Hepatocyte (in vitro differentiated cells): Measurements from ENCODE around the gene ANKS4B. TPM values are rescaled to one million over a fixed set of nuclear protein-coding genes. Genes with fewer than 3 reads are reported as not detected.

Experiments used
- DNase-seq: peaks from one replicate; pipeline ENCODE4 v3.0.0-alpha.2; 2016; ENCODE audit warnings: low spot score
- H2AFZ ChIP-seq: fragments of 200-600 bp; sonication (generic); 2 replicates; pipeline ENCODE4 v1.6.0; 2016; ENCODE audit warnings: antibody characterized with exemption, mild to moderate bottlenecking
- H3K27ac ChIP-seq: fragments of 200-600 bp; sonication (generic); 2 replicates; pipeline ENCODE4 v1.5.1; 2016; ENCODE audit warnings: mild to moderate bottlenecking
- H3K27me3 ChIP-seq: fragments of 200-600 bp; sonication (generic); 2 replicates; pipeline ENCODE4 v1.6.1; 2016
- H3K36me3 ChIP-seq: fragments of 200-600 bp; sonication (generic); replicated peaks from 2 replicates; pipeline ENCODE4 v1.5.1; 2016; ENCODE audit warnings: low read depth; ENCODE audit not compliant: insufficient read depth
- H3K4me1 ChIP-seq: fragments of 200-600 bp; sonication (generic); 2 replicates; pipeline ENCODE4 v1.5.1; 2016; ENCODE audit warnings: mild to moderate bottlenecking, moderate library complexity; ENCODE audit not compliant: insufficient read depth
- H3K4me2 ChIP-seq: fragments of 200-600 bp; sonication (generic); 2 replicates; pipeline ENCODE4 v1.6.0; 2016
- H3K4me3 ChIP-seq: fragments of 200-600 bp; sonication (generic); 2 replicates; pipeline ENCODE4 v1.5.1; 2016; ENCODE audit warnings: mild to moderate bottlenecking
- H3K79me2 ChIP-seq: fragments of 200-600 bp; sonication (generic); 2 replicates; pipeline ENCODE4 v1.6.0; 2017; ENCODE audit warnings: mild to moderate bottlenecking
- H3K9me2 ChIP-seq: fragments of 200-600 bp; sonication (generic); replicated peaks from 2 replicates; pipeline ENCODE4 v1.6.0; 2017; ENCODE audit warnings: mild to moderate bottlenecking; ENCODE audit not compliant: insufficient read depth
- H3K9me3 ChIP-seq: fragments of 200-600 bp; sonication (generic); 2 replicates; pipeline ENCODE4 v1.5.1; 2016; ENCODE audit warnings: low read depth, mild to moderate bottlenecking
- H4K20me1 ChIP-seq: fragments of 200-600 bp; sonication (generic); 2 replicates; pipeline ENCODE4 v1.6.0; 2016; ENCODE audit warnings: mild to moderate bottlenecking; ENCODE audit not compliant: insufficient read depth, poor library complexity, severe bottlenecking
- CTCF ChIP-seq: fragments of 200-600 bp; sonication (generic); IDR thresholded peaks from 2 replicates; pipeline ENCODE4 v1.5.1; 2016; ENCODE audit warnings: antibody characterized with exemption, mild to moderate bottlenecking; ENCODE audit not compliant: poor library complexity
- EZH2 ChIP-seq: fragments of 200-600 bp; sonication (generic); IDR thresholded peaks from 2 replicates; pipeline ENCODE4 v1.6.1; 2016; ENCODE audit warnings: antibody characterized with exemption, mild to moderate bottlenecking, borderline replicate concordance
- EZH2phosphoT487 ChIP-seq: fragments of 200-600 bp; sonication (generic); IDR thresholded peaks from one replicate; pipeline ENCODE4 v1.6.1; 2018; ENCODE audit warnings: antibody characterized with exemption, mild to moderate bottlenecking, low read depth, moderate library complexity; ENCODE audit not compliant: unreplicated experiment, severe bottlenecking
- WGBS: methylation state at CpG from one replicate; pipeline ENCODE4 v1.1.6; 2016; ENCODE audit warnings: low lambda C conversion rate; ENCODE audit errors: missing lambda C conversion rate; 5-methylcytosine and 5-hydroxymethylcytosine counted together
- polyA plus RNA-seq: library from polyadenylated mRNA; unstranded; fragments of >200 nt; fragmentation: Nextera tagmentation; extraction: Ambion mirVana; gene quantifications from 2 replicates; pipeline ENCODE4 v1.2.1, GENCODE V29; 2016
- total RNA-seq: library from RNA; depleted of rRNA; stranded (reverse); fragments of >200 nt; gene quantifications from 2 replicates; pipeline ENCODE4 v1.2.3, GENCODE V29; 2014

Gene ANKS4B
- total and polyA plus RNA-seq, 2 experiments from 2014 or later: 7.9 to 20.9 TPM

GRCh38 chr16:21186326-21186691 lies 47.2 kb upstream of the ANKS4B start:
- Histone ChIP-seq H2AFZ (no peak overlapping the region), H3K27ac (no peak overlapping the region), H3K9me2 (no peaks in the 10 kb centered on the region), H3K36me3 (no peaks in the 10 kb centered on the region), H3K4me3 (no peak overlapping the region), H3K79me2 (no peaks in the 10 kb centered on the region), H3K4me2 (no peak overlapping the region), H3K27me3 (no peaks in the 10 kb centered on the region), H3K9me3 (no peaks in the 10 kb centered on the region), H3K4me1 (no peaks in the 10 kb centered on the region), H4K20me1 (no peaks in the 10 kb centered on the region)
- no peak for TF ChIP-seq CTCF
- no peak for TF ChIP-seq EZH2phosphoT487
- TF ChIP-seq EZH2: no peak
- DNase-seq: no peak
- WGBS: 79% methylated on average over 4 of the region's 4 CpGs

- H3K36me3 ChIP-seq: no peaks in the 10 kb centered on the region
- TF ChIP-seq CTCF: no peak
- no peak for TF ChIP-seq EZH2
- TF ChIP-seq EZH2phosphoT487: no peak
- H3K4me2 ChIP-seq: no peak overlapping the region
- no peaks in the 10 kb centered on the region for H3K27me3 ChIP-seq
- H3K79me2 ChIP-seq: no peaks in the 10 kb centered on the region
- no peak overlapping the region for H3K27ac ChIP-seq
- no peaks in the 10 kb centered on the region for H3K9me2 ChIP-seq
- no peaks in the 10 kb centered on the region for H4K20me1 ChIP-seq
- WGBS: 90% methylated on average over 5 of the region's 5 CpGs
- no peaks in the 10 kb centered on the region for H3K4me1 ChIP-seq
- no peak for DNase-seq
- no peak overlapping the region for H3K4me3 ChIP-seq
- H3K9me3 ChIP-seq: no peaks in the 10 kb centered on the region
- no peak overlapping the region for H2AFZ ChIP-seq
These were observed 44.2 kb upstream of the ANKS4B start for GRCh38 chr16:21189311-21189710.

- Histone ChIP-seq H3K4me1 (no peaks in the 10 kb centered on the region), H3K79me2 (no peaks in the 10 kb centered on the region), H3K36me3 (no peaks in the 10 kb centered on the region), H3K27ac (no peak overlapping the region), H3K27me3 (no peaks in the 10 kb centered on the region), H3K4me2 (no peak overlapping the region), H3K4me3 (no peak overlapping the region), H4K20me1 (no peaks in the 10 kb centered on the region), H3K9me2 (no peaks in the 10 kb centered on the region), H2AFZ (no peak overlapping the region), H3K9me3 (no peaks in the 10 kb centered on the region)
- no peak for TF ChIP-seq EZH2
- TF ChIP-seq CTCF: no peak
- TF ChIP-seq EZH2phosphoT487: no peak
- WGBS: 89% methylated on average over 4 of the region's 4 CpGs
- no peak for DNase-seq
These were observed 43.5 kb upstream of the ANKS4B start for GRCh38 chr16:21190013-21190412.

GRCh38 chr16:21190599-21190998 lies 42.9 kb upstream of the ANKS4B start:
- H3K4me2 ChIP-seq: no peak overlapping the region
- H4K20me1 ChIP-seq: no peaks in the 10 kb centered on the region
- H3K36me3 ChIP-seq: no peaks in the 10 kb centered on the region
- no peaks in the 10 kb centered on the region for H3K27me3 ChIP-seq
- H3K4me3 ChIP-seq: no peak overlapping the region
- no peak overlapping the region for H2AFZ ChIP-seq
- no peaks in the 10 kb centered on the region for H3K9me2 ChIP-seq
- no peaks in the 10 kb centered on the region for H3K4me1 ChIP-seq
- H3K9me3 ChIP-seq: no peaks in the 10 kb centered on the region
- no peak for DNase-seq
- TF ChIP-seq EZH2 (no peak), CTCF (no peak), EZH2phosphoT487 (no peak)
- no peaks in the 10 kb centered on the region for H3K79me2 ChIP-seq
- H3K27ac ChIP-seq: no peak overlapping the region
